ENCODE results near the gene LDHB. TPM values are rescaled to one million over a fixed set of nuclear protein-coding genes. Genes with fewer than 3 reads are reported as not detected.

LDHB gene
- total RNA-seq, 1 experiment from 2014 or later: 1,454 TPM

GRCh38 chr12:21691515-21691914 is 33.9 kb upstream of the LDHB start:
- ChIA-PET RAD21 (ENCODE audit: low non-redundant PET in 1 of 2, low total read pairs in 2 of 2, uncharacterized antibody in 2 of 2, unreplicated experiment in 2 of 2) (no interaction called here), CTCF (interaction anchor here (1.2 kb wide), 1 partner anchor 12 kb away, joined by 3 read pairs; no protein-coding TSS in a partner anchor), POLR2A (no interaction called here)
- intact Hi-C loops (cut with micrococcal nuclease): loop anchor here (10.0 kb wide), 1 partner anchor 753 kb away; no protein-coding TSS in a partner anchor
- no peaks in the 10 kb centered on the region for H3K27me3 ChIP-seq (ENCODE audit: insufficient read depth, low read length)
- ATAC-seq (no peak), DNase-seq (ENCODE audit: low read depth, low spot score) (no peak)
- no peak overlapping the region for H3K9ac ChIP-seq (ENCODE audit: low read length)
- no peak for TF ChIP-seq ZFX (IDR thresholded peaks at IDR 0.05)
- TF ChIP-seq ZNF274 (IDR thresholded peaks at IDR 0.05; ENCODE audit: low read depth, low read length): no peak
- TF ChIP-seq CEBPB (IDR thresholded peaks at IDR 0.05; ENCODE audit: low read depth): no peak
- no peak for TF ChIP-seq FOSL1 (IDR thresholded peaks at IDR 0.05; ENCODE audit: low read depth)
- TF ChIP-seq CTCF (IDR thresholded peaks at IDR 0.05 in 2 of 3, conservative IDR thresholded peaks at IDR 0.05 in 1 of 3; ENCODE audit: borderline replicate concordance in 1 of 3, insufficient read depth in 1 of 3, low read depth in 2 of 3, low read length in 2 of 3): no peak
- TF ChIP-seq POLR2A (IDR thresholded peaks at IDR 0.05; ENCODE audit: borderline replicate concordance, extremely low read depth, insufficient read depth, insufficient read length): no peak
- TF ChIP-seq ELF1 (IDR thresholded peaks at IDR 0.05; ENCODE audit: borderline replicate concordance, low read depth): no peak
- no peak for TF ChIP-seq YY1 (IDR thresholded peaks at IDR 0.05; ENCODE audit: extremely low read depth, insufficient replicate concordance, low read depth, low read length)
- no peak for TF ChIP-seq EZH2 (IDR thresholded peaks at IDR 0.05)
- TF ChIP-seq SIN3A (IDR thresholded peaks at IDR 0.05; ENCODE audit: low read depth): no peak
- TF ChIP-seq, protein P1, sequence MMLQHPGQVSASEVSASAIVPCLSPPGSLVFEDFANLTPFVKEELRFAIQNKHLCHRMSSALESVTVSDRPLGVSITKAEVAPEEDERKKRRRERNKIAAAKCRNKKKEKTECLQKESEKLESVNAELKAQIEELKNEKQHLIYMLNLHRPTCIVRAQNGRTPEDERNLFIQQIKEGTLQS (IDR thresholded peaks at IDR 0.05): no peak
- no peak for TF ChIP-seq JUND (IDR thresholded peaks at IDR 0.05)
- TF ChIP-seq, protein P2, sequence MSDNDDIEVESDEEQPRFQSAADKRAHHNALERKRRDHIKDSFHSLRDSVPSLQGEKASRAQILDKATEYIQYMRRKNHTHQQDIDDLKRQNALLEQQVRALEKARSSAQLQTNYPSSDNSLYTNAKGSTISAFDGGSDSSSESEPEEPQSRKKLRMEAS (IDR thresholded peaks at IDR 0.05): no peak
- no peak for TF ChIP-seq TCF7L2 (IDR thresholded peaks at IDR 0.05; ENCODE audit: borderline replicate concordance, extremely low read depth, insufficient read depth, insufficient read length)
- TF ChIP-seq RAD21 (IDR thresholded peaks at IDR 0.05; ENCODE audit: low read depth): no peak
- no peaks in the 10 kb centered on the region for H3K79me2 ChIP-seq (ENCODE audit: insufficient read depth, low read length)
- H3K36me3 ChIP-seq (ENCODE audit: control insufficient read depth in 1 of 2, insufficient read depth in 2 of 2, low read length in 2 of 2): no peaks in the 10 kb centered on the region
- no peaks in the 10 kb centered on the region for H3K9me2 ChIP-seq (ENCODE audit: insufficient read depth)
- no peak overlapping the region for H2AFZ ChIP-seq (ENCODE audit: low read depth, low read length, poor library complexity, severe bottlenecking)
- H3K9me3 ChIP-seq (ENCODE audit: control insufficient read depth in 1 of 2, insufficient read depth in 1 of 2, low read depth in 1 of 2, low read length in 2 of 2): no peaks in the 10 kb centered on the region
- no peaks in the 10 kb centered on the region for H4K20me1 ChIP-seq (ENCODE audit: insufficient read depth)
- H3K4me3 ChIP-seq (replicated peaks in 1 of 2; ENCODE audit: low read depth in 1 of 2, low read length in 2 of 2): no peak overlapping the region
- no peaks in the 10 kb centered on the region for H3K4me1 ChIP-seq (ENCODE audit: control insufficient read depth in 1 of 2, insufficient read depth in 2 of 2, low read length in 2 of 2)
- H3K4me2 ChIP-seq (ENCODE audit: low read length): no peak overlapping the region
- no TSS peak for BruUV-seq (replicated peaks)
- no peak overlapping the region for H3K27ac ChIP-seq (ENCODE audit: low read depth, low read length)

Data from HCT116 (cell line).